Measurements from ENCODE around the gene ATOX1.

ATOX1 gene

DNA sequence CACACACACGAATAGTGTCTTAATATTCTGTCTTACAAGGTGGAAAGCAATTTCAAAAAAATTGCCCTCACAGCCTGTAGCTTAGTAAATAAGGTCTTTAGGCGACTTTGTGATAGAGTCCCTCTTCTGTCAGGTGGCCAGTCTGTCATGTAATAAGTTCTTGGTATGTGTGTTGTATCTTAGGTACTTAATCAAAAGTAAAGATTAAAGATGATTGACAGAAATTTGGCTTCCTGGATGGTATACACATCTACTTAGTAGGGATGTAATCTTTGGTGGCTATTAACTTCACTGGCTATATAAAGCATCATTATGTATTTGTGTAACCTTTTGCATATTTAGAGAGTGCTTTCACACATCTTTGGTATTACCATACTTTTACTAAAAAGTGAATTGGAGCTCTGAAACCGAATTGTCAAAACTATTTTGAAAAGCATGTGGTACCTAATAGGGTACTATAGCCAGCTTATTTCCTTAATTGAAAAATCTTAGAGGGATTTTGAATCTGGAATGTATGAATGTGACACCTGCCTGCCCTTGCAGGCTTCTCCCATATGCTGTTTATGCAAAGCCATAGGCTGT, 16.7 kb upstream of the ATOX1 start:
- Histone ChIP-seq H3K4me3 (ENCODE audit: low read length) (peak overlapping the region; percentile 96; the same call in 1 of the 2 replicates), H3F3A (ENCODE audit: insufficient read depth, low read length) (peaks cover 9% of the 10 kb centered on the region; the same call in 1 of the 2 replicates), H3K4me1 (ENCODE audit: low read length) (0 out of 2 replicates have a peak, but pooled peaks cover 25% of the 10 kb centered on the region), H3K79me2 (ENCODE audit: low read length) (peaks cover 83% of the 10 kb centered on the region), H3K9me2 (replicated peaks; ENCODE audit: insufficient read depth, low read length) (no peaks in the 10 kb centered on the region), H3K4me2 (ENCODE audit: low read depth, low read length) (peak overlapping the region; percentile 80), H3K27ac (ENCODE audit: low read length) (no peak overlapping the region), H3K9ac (ENCODE audit: low read length) (0 out of 2 replicates have a peak overlapping the region, but pooled peaks have one; percentile 90), H2AFZ (ENCODE audit: low read length) (no peak overlapping the region), H3K9me3 (replicated peaks; ENCODE audit: insufficient read depth, low read length) (no peaks in the 10 kb centered on the region), H3K36me3 (replicated peaks; ENCODE audit: insufficient read depth, low read length) (peaks cover 7% of the 10 kb centered on the region; the same call in 1 of the 2 replicates), H4K20me1 (ENCODE audit: insufficient read depth, low read length) (peaks cover 77% of the 10 kb centered on the region), H3K27me3 (replicated peaks; ENCODE audit: insufficient read depth, low read length) (no peaks in the 10 kb centered on the region)
- DNase-seq, result no peak
- TF ChIP-seq, protein P1, sequence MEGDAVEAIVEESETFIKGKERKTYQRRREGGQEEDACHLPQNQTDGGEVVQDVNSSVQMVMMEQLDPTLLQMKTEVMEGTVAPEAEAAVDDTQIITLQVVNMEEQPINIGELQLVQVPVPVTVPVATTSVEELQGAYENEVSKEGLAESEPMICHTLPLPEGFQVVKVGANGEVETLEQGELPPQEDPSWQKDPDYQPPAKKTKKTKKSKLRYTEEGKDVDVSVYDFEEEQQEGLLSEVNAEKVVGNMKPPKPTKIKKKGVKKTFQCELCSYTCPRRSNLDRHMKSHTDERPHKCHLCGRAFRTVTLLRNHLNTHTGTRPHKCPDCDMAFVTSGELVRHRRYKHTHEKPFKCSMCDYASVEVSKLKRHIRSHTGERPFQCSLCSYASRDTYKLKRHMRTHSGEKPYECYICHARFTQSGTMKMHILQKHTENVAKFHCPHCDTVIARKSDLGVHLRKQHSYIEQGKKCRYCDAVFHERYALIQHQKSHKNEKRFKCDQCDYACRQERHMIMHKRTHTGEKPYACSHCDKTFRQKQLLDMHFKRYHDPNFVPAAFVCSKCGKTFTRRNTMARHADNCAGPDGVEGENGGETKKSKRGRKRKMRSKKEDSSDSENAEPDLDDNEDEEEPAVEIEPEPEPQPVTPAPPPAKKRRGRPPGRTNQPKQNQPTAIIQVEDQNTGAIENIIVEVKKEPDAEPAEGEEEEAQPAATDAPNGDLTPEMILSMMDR (IDR thresholded peaks at IDR 0.05; ENCODE audit: low read length), result no peak
- no peak for TF ChIP-seq EZH2 (optimal IDR thresholded peaks at IDR 0.05; ENCODE audit: low read depth, low read length)
- no peak for TF ChIP-seq EZH2phosphoT487 (IDR thresholded peaks at IDR 0.05; ENCODE audit: low read length)

DNA sequence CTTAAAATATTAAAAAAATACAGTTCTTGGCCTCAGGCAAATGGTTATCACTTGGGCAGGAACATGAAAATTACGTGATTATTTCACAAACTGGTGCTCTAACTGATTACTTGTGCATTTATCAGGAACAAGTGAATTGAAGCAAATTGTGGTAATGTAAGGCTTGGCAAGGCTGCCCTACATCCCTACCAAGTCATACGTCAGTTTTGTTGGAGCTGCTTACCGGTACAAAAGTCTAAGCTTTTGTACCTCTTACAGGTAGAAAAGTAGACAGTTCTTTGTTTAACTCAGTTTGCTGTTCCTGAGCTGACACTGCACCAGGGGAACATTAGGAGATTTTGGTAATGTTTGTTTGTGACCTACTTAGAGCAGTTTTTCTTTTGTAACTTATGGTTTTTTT, 15.5 kb upstream of the ATOX1 start:
- TF ChIP-seq EZH2 (optimal IDR thresholded peaks at IDR 0.05; ENCODE audit: low read depth, low read length) (no peak), EZH2phosphoT487 (IDR thresholded peaks at IDR 0.05; ENCODE audit: low read length) (no peak)
- TF ChIP-seq, protein P1 (IDR thresholded peaks at IDR 0.05; ENCODE audit: low read length), result no peak
- Histone ChIP-seq H3K4me1 (ENCODE audit: low read length) (0 out of 2 replicates have a peak, but pooled peaks cover 25% of the 10 kb centered on the region), H3K9ac (ENCODE audit: low read length) (peak overlapping the region; percentile 90; the same call in 1 of the 2 replicates), H3F3A (ENCODE audit: insufficient read depth, low read length) (peaks cover 9% of the 10 kb centered on the region; the same call in 1 of the 2 replicates), H3K9me2 (replicated peaks; ENCODE audit: insufficient read depth, low read length) (no peaks in the 10 kb centered on the region), H3K36me3 (replicated peaks; ENCODE audit: insufficient read depth, low read length) (peaks cover 7% of the 10 kb centered on the region; the same call in 1 of the 2 replicates), H4K20me1 (ENCODE audit: insufficient read depth, low read length) (peaks cover 65% of the 10 kb centered on the region), H3K79me2 (ENCODE audit: low read length) (peaks cover 73% of the 10 kb centered on the region), H3K27me3 (replicated peaks; ENCODE audit: insufficient read depth, low read length) (no peaks in the 10 kb centered on the region), H3K27ac (ENCODE audit: low read length) (no peak overlapping the region), H3K9me3 (replicated peaks; ENCODE audit: insufficient read depth, low read length) (no peaks in the 10 kb centered on the region), H3K4me2 (ENCODE audit: low read depth, low read length) (peak overlapping the region; percentile 80), H3K4me3 (ENCODE audit: low read length) (peak overlapping the region; percentile 96), H2AFZ (ENCODE audit: low read length) (no peak overlapping the region)
- DNase-seq, result no peak

DNA sequence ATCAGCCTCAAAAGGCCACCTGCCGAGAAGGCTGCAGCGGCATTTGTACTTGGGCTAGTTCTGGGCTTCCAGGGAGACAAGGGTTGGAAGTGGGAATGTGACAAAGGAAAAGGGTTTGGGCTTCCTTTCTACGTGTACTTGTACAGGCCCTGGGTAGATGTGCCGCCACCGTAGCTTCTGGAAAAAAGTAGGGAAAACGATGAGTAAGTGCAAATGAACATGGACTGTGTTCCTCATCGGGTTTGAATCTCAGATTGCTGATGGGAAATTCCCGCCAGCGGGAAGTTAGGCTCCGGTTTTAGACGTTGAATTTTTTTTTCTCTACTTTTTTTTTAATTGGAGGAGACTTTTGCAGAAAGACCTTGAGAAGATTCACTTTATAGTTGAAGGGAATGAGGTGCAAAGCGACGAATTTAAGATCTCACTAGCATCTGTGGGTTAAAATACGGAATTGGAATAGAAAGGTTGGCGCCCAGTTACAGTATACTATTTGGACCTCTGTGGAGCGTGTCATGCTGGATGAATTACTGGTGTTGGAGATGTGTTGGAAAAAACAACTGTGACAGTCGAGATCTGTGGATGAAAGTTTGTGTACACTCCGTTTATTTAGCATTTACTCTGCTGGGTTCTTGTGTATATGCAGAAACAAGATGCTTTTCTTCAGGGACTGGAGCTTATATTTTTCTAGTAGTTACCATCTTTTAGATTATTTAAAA, 14.6 kb upstream of the ATOX1 start:
- H2AFZ ChIP-seq (ENCODE audit: low read length), result no peak overlapping the region

More for the DNA sequence above, 14.6 kb upstream of the ATOX1 start:
- Histone ChIP-seq H3K4me2 (ENCODE audit: low read depth, low read length) (peak overlapping the region; percentile 80), H3K36me3 (replicated peaks; ENCODE audit: insufficient read depth, low read length) (peaks cover 7% of the 10 kb centered on the region; the same call in 1 of the 2 replicates), H3K27me3 (replicated peaks; ENCODE audit: insufficient read depth, low read length) (no peaks in the 10 kb centered on the region), H4K20me1 (ENCODE audit: insufficient read depth, low read length) (peaks cover 56% of the 10 kb centered on the region), H3K9ac (ENCODE audit: low read length) (peak overlapping the region; percentile 90), H3K4me3 (ENCODE audit: low read length) (peak overlapping the region; percentile 96), H3K27ac (ENCODE audit: low read length) (peak overlapping the region; percentile 83; the same call in 1 of the 2 replicates), H3F3A (ENCODE audit: insufficient read depth, low read length) (peaks cover 9% of the 10 kb centered on the region; the same call in 1 of the 2 replicates), H3K79me2 (ENCODE audit: low read length) (peaks cover 63% of the 10 kb centered on the region), H3K4me1 (ENCODE audit: low read length) (0 out of 2 replicates have a peak, but pooled peaks cover 25% of the 10 kb centered on the region), H3K9me2 (replicated peaks; ENCODE audit: insufficient read depth, low read length) (no peaks in the 10 kb centered on the region), H3K9me3 (replicated peaks; ENCODE audit: insufficient read depth, low read length) (no peaks in the 10 kb centered on the region)
- TF ChIP-seq, protein P1 (IDR thresholded peaks at IDR 0.05; ENCODE audit: low read length), result no peak
- no peak for TF ChIP-seq EZH2phosphoT487 (IDR thresholded peaks at IDR 0.05; ENCODE audit: low read length)
- TF ChIP-seq EZH2 (optimal IDR thresholded peaks at IDR 0.05; ENCODE audit: low read depth, low read length), result no peak
- DNase-seq, result no peak
